Measurements from ENCODE around the gene PRR14L.
"Not testable (repeated sequence)": the region's sequence is repeated elsewhere in the genome, so short reads cannot be mapped to it uniquely, and the experiment has no call there.

The PRR14L gene

GRCh38 chr22:31678748-31679147, 71.2 kb downstream of the PRR14L start:
- peaks cover 19% of the 10 kb centered on the region for H3K4me1 Mint-ChIP-seq
- H3K36me3 Mint-ChIP-seq, result peaks cover 12% of the 10 kb centered on the region
- H3K4me3 Mint-ChIP-seq, result no peak overlapping the region
- ATAC-seq, result no peak
- no peak for DNase-seq (ENCODE audit: low spot score in 2 of 2)
- no peaks in the 10 kb centered on the region for H3K9me3 Mint-ChIP-seq
- H3K27ac Mint-ChIP-seq, result no peak overlapping the region

- no peaks in the 10 kb centered on the region for H3K9me3 Mint-ChIP-seq
- DNase-seq (ENCODE audit: low spot score in 2 of 2), result peak; percentile 76 to 93
Measured at GRCh38 chr22:31676700-31677099, 73.2 kb downstream of the PRR14L start.

GRCh38 chr22:31674219-31674618, 75.7 kb downstream of the PRR14L start:
- peaks cover 13% of the 10 kb centered on the region for H3K4me1 Mint-ChIP-seq
- H3K36me3 Mint-ChIP-seq; ATAC-seq; DNase-seq (ENCODE audit: low spot score in 2 of 2); H3K4me3 Mint-ChIP-seq; H3K9me3 Mint-ChIP-seq; H3K27ac Mint-ChIP-seq: not testable (repeated sequence)

More at GRCh38 chr22:31676700-31677099, 73.2 kb downstream of the PRR14L start:
- ATAC-seq, result peak; percentile 100
- Mint-ChIP-seq H3K36me3 (peaks cover 1% of the 10 kb centered on the region), H3K27ac (peak overlapping the region; percentile 90), H3K4me1 (peaks cover 19% of the 10 kb centered on the region), H3K4me3 (peak overlapping the region; percentile 90)

GRCh38 chr22:31668849-31669248, 81.1 kb downstream of the PRR14L start:
- ATAC-seq; H3K9me3 Mint-ChIP-seq; H3K36me3 Mint-ChIP-seq; H3K4me3 Mint-ChIP-seq; DNase-seq (ENCODE audit: low spot score in 2 of 2); H3K27ac Mint-ChIP-seq; H3K4me1 Mint-ChIP-seq: not testable (repeated sequence)

- peaks cover 20% of the 10 kb centered on the region for H3K36me3 Mint-ChIP-seq
- DNase-seq (ENCODE audit: low spot score in 2 of 2) (no peak), ATAC-seq (no peak)
- H3K4me3 Mint-ChIP-seq, result peak overlapping the region; percentile 97
- peak overlapping the region; percentile 98 for H3K27ac Mint-ChIP-seq
- no peaks in the 10 kb centered on the region for H3K9me3 Mint-ChIP-seq
- peaks cover 43% of the 10 kb centered on the region for H3K4me1 Mint-ChIP-seq
Measured at GRCh38 chr22:31662668-31663037, 87.3 kb downstream of the PRR14L start.

GRCh38 chr22:31661851-31662667, 87.9 kb downstream of the PRR14L start, which contains the start of gene PISD:
PISD (minus strand) TSS chr22:31662215; CDS start chr22:31662208, 7 bp downstream.
- DNase-seq (ENCODE audit: low spot score in 2 of 2) (peak; percentile 96 to 98), ATAC-seq (peak; percentile 88)
- Mint-ChIP-seq H3K4me1 (peaks cover 44% of the 10 kb centered on the region), H3K9me3 (no peaks in the 10 kb centered on the region), H3K27ac (peak within 1 kb of the TSS; percentile 98), H3K36me3 (peaks cover 20% of the 10 kb centered on the region), H3K4me3 (peak within 1 kb of the TSS; percentile 97)

- Mint-ChIP-seq H3K4me1 (peaks cover 51% of the 10 kb centered on the region), H3K36me3 (peaks cover 20% of the 10 kb centered on the region), H3K27ac (peak overlapping the region; percentile 98), H3K4me3 (peak overlapping the region; percentile 97)
- peak in 1 of 2 donors; percentile 76 for DNase-seq (ENCODE audit: low spot score in 2 of 2)
- peak; percentile 81 for ATAC-seq
- H3K9me3 Mint-ChIP-seq, result not testable (repeated sequence)
Measured at GRCh38 chr22:31660860-31661341, 89.0 kb downstream of the PRR14L start.

- Mint-ChIP-seq H3K27ac (no peak overlapping the region), H3K9me3 (no peaks in the 10 kb centered on the region), H3K36me3 (peaks cover 20% of the 10 kb centered on the region), H3K4me1 (peaks cover 48% of the 10 kb centered on the region), H3K4me3 (no peak overlapping the region)
- ATAC-seq (no peak), DNase-seq (ENCODE audit: low spot score in 2 of 2) (no peak)
Measured at GRCh38 chr22:31659246-31659645, 90.7 kb downstream of the PRR14L start.

GRCh38 chr22:31654408-31654807, 95.5 kb downstream of the PRR14L start:
- Mint-ChIP-seq H3K4me1 (peaks cover 44% of the 10 kb centered on the region), H3K27ac (no peak overlapping the region), H3K9me3 (no peaks in the 10 kb centered on the region), H3K36me3 (peaks cover 14% of the 10 kb centered on the region), H3K4me3 (no peak overlapping the region)
- DNase-seq (ENCODE audit: low spot score in 2 of 2), result no peak
- no peak for ATAC-seq

GRCh38 chr22:31653944-31654343, 96.0 kb downstream of the PRR14L start:
- H3K27ac Mint-ChIP-seq, result no peak overlapping the region

GRCh38 chr22:31652911-31653684, 96.8 kb downstream of the PRR14L start:
- ATAC-seq (no peak), DNase-seq (ENCODE audit: low spot score in 2 of 2) (no peak)
- peaks cover 27% of the 10 kb centered on the region for H3K36me3 Mint-ChIP-seq
- no peaks in the 10 kb centered on the region for H3K9me3 Mint-ChIP-seq
- H3K27ac Mint-ChIP-seq, result no peak overlapping the region
- H3K4me3 Mint-ChIP-seq, result no peak overlapping the region
- H3K4me1 Mint-ChIP-seq, result peaks cover 34% of the 10 kb centered on the region

More at GRCh38 chr22:31653944-31654343, 96.0 kb downstream of the PRR14L start:
- DNase-seq (ENCODE audit: low spot score in 2 of 2) (no peak), ATAC-seq (no peak)
- H3K4me1 Mint-ChIP-seq, result peaks cover 39% of the 10 kb centered on the region
- no peak overlapping the region for H3K4me3 Mint-ChIP-seq
- H3K36me3 Mint-ChIP-seq, result peaks cover 18% of the 10 kb centered on the region
- H3K9me3 Mint-ChIP-seq, result no peaks in the 10 kb centered on the region

- DNase-seq (ENCODE audit: low spot score in 2 of 2), result no peak
- Mint-ChIP-seq H3K4me1 (peaks cover 36% of the 10 kb centered on the region), H3K9me3 (no peaks in the 10 kb centered on the region), H3K36me3 (peaks cover 37% of the 10 kb centered on the region), H3K27ac (no peak overlapping the region), H3K4me3 (no peak overlapping the region)
- ATAC-seq, result no peak
Measured at GRCh38 chr22:31652088-31652487, 97.8 kb downstream of the PRR14L start.

GRCh38 chr22:31651664-31652063, 98.3 kb downstream of the PRR14L start:
- Mint-ChIP-seq H3K36me3 (peaks cover 40% of the 10 kb centered on the region), H3K9me3 (no peaks in the 10 kb centered on the region), H3K4me3 (no peak overlapping the region), H3K27ac (peak overlapping the region; percentile 40), H3K4me1 (peaks cover 38% of the 10 kb centered on the region)
- DNase-seq (ENCODE audit: low spot score in 2 of 2), result no peak
- no peak for ATAC-seq

GRCh38 chr22:31650391-31650790, 99.5 kb downstream of the PRR14L start:
- DNase-seq (ENCODE audit: low spot score in 2 of 2) (no peak), ATAC-seq (no peak)
- Mint-ChIP-seq H3K4me1 (peaks cover 44% of the 10 kb centered on the region), H3K36me3 (peaks cover 53% of the 10 kb centered on the region), H3K9me3 (no peaks in the 10 kb centered on the region), H3K4me3 (no peak overlapping the region), H3K27ac (peak overlapping the region; percentile 34)

GRCh38 chr22:31647523-31648320, 102.2 kb downstream of the PRR14L start:
- Mint-ChIP-seq H3K36me3 (peaks cover 76% of the 10 kb centered on the region), H3K4me1 (peaks cover 29% of the 10 kb centered on the region), H3K4me3 (no peak overlapping the region), H3K27ac (peak overlapping the region; percentile 85), H3K9me3 (no peaks in the 10 kb centered on the region)
- ATAC-seq (no peak), DNase-seq (ENCODE audit: low spot score in 2 of 2) (no peak)
